HG03565 (cell line): ENCODE results near the gene TENM3.

Source experiments
- ATAC-seq: cut with Tn5 transposase; IDR thresholded peaks from one replicate; pipeline ENCODE4 v1.9.1; 2021; ENCODE audit warnings: mild to moderate bottlenecking, moderate library complexity; ENCODE audit not compliant: unreplicated experiment

The TENM3 gene

DNA sequence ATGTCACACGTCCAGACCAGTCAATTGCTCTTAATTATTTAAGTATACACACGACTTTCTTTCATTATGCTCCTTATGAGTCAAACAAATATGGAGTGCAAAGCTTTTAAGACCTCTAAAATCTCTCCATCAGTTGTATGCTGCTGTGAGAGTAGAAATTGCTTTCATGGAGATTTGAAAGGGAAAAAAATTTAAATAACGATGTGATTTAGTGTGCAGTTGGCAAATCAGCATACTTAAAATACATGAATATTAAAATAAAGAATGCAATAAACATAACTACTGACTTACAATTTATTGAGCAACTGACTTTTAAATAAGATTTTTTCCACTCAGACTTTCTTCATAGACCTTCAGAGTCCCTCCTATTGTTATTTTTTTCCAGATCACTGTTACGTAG lies 9.0 kb downstream of the TENM3 start:
- ATAC-seq, result no peak

DNA sequence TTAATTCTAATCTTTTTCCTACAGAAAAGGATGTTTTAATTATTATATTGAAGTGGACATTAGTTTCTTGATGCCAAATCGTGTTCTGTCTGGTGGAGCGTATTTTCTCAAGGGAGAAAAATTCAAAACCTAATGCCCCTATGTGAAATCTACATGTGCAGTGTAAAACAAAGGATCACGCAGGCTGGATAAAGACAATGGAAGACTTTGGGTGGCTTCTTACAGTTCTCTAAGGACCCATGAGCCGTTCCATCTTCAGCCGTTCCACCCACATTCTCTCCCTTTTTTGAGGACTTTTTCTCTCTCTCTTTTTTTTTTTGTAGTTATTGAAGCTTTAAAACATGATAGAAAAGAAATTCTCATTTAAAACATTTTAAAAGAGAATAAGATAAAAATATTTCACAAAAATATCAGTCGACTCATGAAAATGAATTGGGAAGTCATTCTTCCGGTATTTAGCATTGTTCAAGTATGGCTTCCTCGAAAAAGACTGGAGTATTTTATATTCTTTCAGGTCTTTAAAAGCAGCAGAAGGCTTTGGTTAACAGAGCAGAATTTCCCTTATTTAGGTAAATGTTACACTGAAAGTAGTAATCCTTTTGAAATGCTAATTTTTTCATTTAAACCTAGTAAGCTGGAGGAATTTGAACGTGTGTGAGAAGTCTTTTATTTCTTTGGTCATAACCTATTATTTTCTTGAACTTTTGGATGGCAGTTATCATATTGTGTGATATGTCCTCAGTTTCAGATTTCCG lies 11.0 kb downstream of the TENM3 start:
- no peak for ATAC-seq

DNA sequence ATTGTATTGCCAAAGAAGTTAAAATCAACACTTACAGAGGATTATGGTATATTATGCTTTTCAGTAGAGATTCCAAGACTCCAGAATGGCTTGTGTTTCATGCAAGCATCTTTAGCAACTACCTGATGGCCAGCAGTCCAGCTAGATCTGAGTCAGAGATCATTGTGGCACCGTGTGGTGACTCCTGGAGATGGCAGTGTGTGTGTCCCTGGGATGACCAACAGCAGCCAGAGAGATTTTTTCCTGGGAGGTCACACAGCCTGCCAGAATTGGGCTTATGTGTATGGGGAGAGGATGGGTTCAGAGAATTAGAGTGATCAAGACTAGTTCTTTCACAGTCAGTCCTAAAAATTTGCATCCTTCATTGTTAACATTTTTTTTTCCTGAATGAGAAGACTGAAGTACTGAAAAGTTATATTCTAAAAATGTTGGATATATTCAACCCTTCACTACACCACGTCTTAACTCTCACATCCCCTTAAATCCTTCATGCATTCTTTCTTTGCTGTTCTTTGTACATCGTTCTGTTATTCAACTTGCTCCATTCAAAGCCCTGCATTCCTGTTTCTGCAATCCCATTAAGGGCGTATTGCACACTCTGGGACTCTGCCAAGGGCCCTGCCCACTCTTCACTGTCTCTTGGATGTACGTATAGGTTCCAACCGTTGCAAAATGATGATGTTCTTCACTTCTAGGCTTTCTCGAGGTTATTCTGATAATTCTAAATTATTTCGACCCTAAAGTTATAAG lies 12.4 kb downstream of the TENM3 start:
- ATAC-seq, result no peak

DNA sequence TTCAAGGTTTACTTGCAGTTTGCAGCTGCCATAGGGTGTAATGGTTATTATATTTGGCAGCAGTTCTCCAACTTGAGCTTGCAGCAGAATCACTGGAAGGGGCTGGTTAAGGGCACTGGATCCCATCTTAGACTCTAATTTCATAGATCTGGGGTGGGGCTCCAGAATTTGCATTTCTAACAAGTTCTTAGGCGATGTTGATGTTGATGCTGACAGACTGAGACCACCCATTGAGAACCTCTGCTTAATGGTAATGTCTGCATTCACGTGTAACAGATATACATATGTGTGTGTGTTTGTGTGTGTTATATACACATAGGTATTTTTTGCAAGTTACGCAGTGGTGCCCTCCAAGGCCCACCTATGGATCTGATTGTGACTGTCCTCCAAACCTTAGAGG lies 13.8 kb downstream of the TENM3 start:
- ATAC-seq, result no peak

DNA sequence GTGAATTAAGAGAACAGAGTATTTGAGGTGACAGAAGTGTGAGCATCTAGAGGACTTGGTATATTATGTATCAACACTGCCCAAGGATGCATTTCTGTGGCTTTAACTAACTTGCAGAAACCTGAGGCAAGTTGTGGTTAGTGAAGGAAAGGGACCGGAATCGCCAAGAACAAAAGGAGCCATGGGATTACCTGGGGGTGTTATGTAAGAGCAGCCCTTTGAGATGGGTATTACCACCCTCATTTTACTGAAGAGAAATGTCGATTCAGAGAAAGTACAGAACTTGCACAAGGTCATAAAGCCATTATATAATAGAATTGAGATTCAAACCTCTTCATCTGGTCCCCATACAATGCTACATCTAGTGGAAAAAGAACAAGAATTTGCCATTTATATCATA lies 14.3 kb downstream of the TENM3 start:
- no peak for ATAC-seq

DNA sequence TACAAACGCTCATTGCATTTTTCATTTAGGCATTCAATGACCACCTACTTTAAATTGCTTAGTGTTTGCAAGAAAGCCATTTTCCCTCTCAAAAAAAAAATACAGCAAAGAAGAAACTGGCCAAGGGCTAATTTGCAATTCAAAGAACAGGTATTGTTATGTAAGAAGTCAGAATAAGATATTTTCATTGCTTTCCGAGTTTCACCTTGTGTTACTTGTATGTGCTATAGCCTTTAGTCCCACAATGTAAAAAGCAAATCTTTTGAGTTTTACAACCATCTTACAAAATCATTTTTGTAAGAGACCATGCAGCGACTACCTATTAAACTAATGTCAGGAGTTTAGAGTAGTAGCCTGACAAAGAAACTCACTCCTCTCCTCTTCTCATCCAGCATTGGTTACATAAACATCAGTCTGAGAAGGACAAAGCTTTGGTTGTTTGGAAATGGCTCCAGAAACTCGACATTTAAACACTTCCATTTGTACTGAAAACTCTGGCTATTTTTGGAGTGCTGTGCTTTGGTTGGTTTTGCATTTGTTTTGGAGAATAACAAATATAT lies 15.3 kb downstream of the TENM3 start:
- ATAC-seq, result no peak

DNA sequence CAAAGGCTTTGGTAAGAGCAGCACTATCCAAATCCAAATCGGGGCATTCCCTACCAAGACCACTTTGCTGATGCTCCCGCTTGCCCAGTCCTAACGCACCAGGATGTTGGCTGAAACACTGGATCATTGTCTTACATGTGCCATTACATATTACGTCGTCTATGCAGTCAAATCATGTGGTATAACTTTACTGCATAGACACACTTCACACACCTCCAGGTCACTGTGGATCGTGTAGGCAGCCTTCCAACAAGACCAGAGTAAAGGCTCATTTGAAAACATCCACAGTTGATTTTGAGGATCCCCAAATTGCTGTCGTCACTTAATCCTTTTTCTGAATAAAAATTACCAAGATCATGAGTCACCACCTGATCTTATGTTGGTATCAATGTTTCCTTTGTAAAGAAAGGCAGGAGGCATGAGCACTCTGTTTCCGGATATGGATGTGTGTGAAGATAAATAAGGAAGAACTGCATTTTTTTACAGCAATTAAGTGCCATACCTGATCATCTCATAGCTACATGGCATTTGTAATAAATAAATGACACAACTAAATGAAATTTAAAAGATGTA lies 18.5 kb downstream of the TENM3 start:
- ATAC-seq, result no peak

DNA sequence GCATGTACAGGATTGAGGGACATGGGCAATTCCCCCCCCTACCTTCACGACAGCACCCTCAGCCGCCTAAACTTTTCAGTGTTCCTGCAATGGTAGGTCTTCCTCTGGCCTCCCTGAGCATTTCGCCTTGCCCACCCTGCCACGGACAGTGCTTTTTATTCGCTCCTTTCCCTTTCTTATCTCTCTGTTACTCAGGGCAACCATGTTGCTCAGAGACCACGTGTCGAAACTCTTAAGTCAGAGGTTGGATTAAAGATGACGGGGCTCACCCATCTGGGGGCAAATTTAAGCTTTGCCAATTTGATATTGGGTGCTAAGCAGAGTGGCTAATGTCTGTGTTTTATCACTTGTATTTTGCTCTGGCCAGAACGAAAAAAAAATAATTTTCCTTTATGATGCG lies 20.4 kb downstream of the TENM3 start:
- ATAC-seq, result no peak

DNA sequence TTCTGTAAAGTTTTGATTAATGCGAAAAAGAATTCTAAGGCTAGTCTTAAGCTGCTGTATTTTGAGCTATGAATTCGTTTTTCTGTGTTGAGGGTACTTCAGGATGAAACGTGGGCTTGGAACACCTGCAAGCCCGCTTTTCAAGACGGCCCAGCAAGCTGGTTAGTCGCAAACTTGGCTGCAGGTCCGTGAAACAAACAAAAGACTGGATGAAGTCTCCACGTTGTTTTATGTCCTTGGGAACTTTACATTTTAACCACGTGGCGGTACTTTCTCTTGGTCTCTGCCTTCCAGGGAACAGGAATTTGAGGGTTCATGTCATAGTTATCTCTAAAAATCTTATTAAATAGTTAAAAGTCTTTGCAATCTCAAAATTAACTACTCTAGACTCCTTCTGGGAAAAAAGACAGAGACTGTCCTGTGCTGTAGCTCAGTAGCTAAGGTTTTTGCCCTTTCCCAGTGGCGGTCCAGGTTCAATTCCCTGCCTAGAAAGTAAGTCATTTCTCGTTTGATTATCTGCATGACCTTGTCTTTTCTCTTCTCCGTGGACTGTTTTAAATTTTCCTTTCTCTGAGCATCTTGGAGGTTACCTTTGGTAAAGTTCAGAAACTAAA lies 21.0 kb downstream of the TENM3 start:
- ATAC-seq, result no peak

DNA sequence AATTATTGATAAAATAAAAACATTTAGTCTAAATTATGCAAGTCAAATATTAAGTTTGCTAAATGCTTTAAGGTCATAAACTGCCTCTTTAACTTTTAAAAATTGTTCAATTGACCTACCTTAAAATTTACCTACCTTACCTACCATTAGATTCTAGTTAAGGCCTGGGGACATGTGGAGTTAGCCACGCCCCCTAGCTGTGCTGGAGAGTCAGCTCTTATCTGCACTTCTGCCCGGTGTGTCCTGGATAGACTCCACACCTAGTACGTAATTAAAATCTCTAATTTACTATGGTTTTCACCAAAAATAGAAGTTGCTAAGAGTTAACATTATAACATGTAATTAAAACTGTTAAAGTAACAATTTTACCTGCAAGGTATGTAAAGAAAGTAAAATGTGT lies 22.7 kb downstream of the TENM3 start:
- ATAC-seq, result no peak

DNA sequence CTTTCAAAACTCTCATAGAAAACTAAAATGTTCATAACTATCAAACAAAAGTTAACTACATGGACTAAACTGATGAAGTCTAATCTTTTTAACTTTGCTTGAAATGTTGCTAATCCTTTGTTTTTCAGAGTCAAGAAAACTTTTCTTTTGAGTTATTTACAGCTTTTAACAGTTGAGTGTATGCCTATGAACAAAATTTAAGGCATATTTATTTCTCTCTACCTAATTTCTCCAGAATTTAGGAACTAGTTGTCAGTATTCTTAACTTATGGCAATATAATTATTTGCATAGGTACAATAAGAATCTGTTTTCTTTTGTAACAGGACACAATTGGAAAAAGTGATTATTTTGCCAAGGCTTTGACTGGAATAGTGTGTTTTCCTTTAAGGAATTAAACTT lies 23.8 kb downstream of the TENM3 start:
- no peak for ATAC-seq

DNA sequence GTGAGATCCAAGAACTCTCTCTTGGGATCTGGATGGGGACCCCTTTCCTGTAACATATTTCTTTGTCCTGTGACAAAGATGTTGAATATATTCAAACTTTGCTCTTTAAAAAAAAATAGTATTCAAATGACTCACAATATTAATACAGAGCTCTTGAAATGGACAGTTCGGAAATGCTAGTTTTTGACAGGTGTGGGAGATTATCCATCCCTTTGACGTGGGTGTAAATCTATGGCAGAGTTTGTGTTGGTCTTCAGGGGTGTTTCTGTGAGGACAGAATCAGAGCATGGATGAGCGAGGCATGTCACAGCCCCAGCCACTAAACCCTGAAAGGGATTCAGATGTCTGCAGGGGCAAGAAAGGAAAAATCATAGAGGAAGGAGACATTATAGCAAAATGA lies 25.8 kb downstream of the TENM3 start:
- no peak for ATAC-seq

DNA sequence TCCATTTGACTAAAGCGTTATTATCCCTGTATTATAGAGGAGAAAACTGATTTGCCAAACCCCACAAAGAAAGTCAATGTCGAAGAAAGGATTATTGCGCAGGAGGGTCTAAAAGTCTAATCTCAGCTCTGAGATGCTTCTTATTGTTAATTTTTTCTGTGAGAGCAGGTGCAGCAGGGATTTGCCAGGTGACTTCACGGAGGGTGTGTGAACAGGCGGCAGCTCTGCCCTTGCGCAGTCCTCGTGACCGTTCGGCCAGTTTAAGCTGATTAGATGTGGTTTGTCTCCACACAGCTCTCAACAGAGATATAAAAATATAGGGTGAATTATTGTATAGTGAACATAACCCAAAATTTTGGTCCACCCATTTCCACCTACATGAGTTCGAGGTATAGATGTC lies 28.5 kb downstream of the TENM3 start:
- ATAC-seq, result no peak

DNA sequence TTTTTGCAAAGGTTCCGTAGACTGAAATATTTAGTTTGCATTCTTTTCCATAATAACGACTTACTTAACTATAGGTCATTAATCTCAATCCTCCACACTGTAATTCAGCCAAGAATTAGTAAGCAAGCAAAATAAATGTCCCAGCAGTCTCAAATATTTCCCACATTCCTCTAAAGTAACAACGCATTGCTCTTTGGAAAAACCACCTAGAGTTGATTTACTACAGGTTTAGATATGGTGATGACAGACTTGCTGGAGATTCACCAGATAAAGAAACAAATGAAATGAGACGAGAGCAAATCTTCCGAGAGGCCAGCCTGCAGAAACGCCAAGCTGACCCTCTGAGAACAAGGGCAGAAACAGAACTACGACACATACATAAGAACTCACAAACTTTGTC lies 28.9 kb downstream of the TENM3 start:
- ATAC-seq, result no peak

DNA sequence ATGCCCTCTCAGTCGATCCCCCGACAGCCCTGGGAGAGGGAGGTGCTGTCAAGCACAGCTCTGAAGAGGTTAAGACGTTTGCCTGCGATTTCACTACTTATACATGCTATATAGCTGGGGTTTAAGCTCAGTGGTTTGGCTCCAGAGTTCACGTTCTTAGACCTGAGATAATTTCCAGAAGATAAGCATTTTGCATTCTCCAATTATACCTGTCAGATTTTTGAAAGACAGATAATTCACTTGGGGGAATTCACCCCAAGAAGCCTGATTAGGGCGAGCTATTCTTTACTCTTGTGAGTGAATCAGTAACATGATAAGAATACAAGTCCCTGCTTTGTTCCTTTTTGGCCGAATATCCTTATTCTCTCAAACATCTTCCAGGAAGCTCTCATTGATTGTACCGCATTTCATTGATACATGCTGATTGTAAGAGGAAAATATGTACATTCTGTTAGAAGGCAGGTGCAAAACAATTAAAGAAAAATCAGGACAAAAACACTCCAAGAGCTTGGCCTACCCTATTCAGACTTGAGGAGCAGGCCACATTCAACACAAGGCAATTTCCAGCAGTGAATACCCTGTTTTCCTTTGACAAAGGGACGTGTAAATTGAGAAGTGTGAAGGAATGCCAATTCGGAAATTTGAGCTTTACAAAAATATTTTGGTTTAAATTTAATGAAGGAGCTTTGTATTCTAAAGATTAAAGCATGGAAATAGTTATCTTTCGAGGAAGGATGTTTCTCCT lies 30.2 kb downstream of the TENM3 start:
- ATAC-seq, result no peak

DNA sequence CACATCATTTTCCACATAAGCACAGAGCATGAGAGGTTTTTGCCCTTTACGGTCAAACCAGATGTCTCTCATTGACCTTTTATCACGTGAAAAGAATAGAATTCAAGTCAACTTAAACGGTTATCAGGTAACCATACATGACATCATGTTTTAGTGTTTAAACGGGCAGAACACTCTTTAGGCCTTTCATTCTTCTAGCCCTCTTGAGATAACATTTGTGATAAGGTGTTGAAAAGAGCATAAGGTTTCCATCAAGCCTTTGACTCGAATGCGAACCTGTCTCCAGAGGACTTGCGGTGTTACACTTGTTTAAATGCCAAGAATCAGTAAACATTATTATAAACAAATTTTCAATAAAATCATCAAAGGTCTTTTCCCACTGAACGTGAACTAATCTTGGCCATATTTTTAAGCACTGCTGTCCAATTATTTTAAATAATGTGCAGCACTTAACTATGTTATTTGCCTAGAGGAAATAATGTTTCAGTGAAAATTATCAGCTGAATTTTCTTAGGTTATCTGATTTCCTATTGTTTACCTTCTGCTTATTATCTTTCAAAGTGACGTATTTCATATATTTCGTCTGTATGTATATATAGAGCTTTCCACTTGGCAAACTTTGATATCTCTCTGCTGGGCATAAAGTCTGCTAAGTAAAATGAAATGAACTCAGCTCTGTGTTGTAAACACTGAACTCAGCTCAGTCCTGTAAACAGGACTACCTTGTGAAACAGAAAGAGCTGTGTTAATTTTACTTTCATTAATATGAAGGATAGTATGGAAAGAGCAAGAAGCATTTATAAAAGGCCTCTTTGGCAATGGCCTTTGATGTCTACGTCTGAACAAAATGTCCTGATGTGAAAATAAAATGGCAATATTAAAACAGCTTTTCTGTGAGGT lies 33.3 kb downstream of the TENM3 start:
- ATAC-seq, result no peak

DNA sequence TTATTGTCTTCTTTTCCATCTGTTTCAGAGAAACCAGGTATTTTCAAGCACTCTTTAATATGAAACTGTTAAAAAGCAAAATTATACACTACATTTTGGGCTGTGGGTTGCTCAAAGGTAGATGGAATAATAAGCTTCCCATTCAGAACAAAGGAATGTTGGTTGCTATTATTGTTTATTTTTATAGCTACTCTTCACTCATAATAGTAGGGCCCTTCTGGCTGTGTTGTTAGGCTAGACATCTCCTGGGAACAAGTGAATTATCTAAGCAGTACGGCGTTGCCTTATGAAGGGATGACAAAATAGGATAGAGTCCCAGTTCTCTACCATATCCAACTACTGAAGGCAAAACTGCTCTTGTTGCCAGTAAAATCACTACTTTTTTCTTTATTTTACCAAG lies 34.2 kb downstream of the TENM3 start:
- ATAC-seq, result no peak

DNA sequence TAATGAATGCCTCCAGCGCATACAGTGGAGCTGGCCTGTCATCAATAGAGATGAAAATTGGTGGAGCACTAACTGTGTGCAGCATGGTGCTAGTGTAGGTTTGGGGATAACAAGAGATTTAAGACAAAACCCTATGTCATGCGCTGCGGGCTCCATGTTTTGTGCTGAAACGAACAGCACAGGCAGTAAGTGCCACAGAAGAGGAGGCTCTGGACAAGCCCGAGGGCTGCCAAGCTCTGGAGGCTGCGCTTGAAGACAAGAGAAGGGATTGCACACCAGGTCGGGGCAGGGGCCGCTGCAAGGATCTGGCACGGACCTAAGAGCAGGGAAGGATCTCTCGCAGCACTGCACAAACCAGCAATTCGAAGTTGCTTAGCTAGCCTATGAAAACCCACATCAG lies 35.5 kb downstream of the TENM3 start:
- ATAC-seq, result no peak

DNA sequence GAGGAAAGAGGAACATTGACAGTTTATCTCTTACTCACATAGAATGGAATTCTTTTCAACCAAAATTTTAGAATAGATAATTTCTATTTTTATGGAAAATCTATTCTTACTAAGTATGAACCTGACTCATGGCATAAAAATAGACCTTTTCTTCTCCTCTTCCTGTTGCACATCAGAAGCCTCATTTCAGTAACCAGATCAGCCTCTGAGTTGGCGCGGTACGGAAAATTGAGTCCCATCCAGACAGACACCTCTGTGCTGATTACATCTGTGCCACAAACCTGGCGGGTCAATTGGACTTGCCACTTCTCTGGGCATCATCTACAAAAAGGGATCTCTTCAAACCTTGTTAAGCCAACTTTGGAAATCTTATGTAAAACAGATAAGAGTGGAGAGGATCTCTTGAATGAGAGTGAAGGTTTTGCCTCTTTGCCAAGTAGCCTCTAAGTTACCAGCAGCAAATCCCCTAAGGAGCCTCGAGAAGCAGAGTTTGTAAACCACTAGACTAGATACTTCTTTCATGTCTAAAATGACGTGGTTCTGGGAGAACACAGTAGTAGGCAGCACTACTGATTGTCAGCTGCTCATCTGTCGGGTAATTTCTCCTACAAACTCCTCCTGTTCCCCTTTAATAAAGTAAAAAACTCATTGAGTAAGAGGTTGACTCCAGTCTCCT lies 37.4 kb downstream of the TENM3 start:
- ATAC-seq, result no peak
